Caco-2 (cell line): ENCODE measurements around the gene VPS13D. TPM values are rescaled to one million over a fixed set of nuclear protein-coding genes. Genes with fewer than 3 reads are reported as not detected.

Experiments
- BruUV-seq: library from RNA; stranded (reverse); fragments of 400-500 nt; replicated peaks from 2 replicates; lab custom pipeline; 2021; lab: Mats Ljungman, UMichigan
- CTCF ChIA-PET: fragments of 300-600 bp; sonication (Branson Sonifier 250); formaldehyde crosslinking; loops from one replicate; lab custom pipeline; 2022; ENCODE audit warnings: antibody characterized with exemption; lab: Charles Lee
- POLR2A ChIA-PET: fragments of 300-600 bp; sonication (Branson Sonifier 250); formaldehyde crosslinking; loops from one replicate; lab custom pipeline; 2022; ENCODE audit warnings: antibody characterized with exemption; lab: Charles Lee
- DNase-seq, 2 experiments: peaks; one replicate each; pipeline versions ENCODE4 v3.0.0 to v3.0.0-alpha.2; 2020 to 2022
- H3K27me3 ChIP-seq: replicated peaks from 2 replicates; pipeline ENCODE4 v1.6.0; 2011; ENCODE audit warnings: low read length; ENCODE audit not compliant: control insufficient read depth, insufficient read depth
- H3K36me3 ChIP-seq: 2 replicates; pipeline ENCODE4 v1.5.1; 2011; ENCODE audit warnings: low read length; ENCODE audit not compliant: control insufficient read depth, insufficient read depth
- H3K4me1 ChIP-seq: fragments of 250-450 bp; sonication (Bioruptor Pico); 2 replicates; pipeline ENCODE4 v1.5.1; 2020; ENCODE audit warnings: mild to moderate bottlenecking
- H3K4me3 ChIP-seq: 2 replicates; pipeline ENCODE4 v1.5.1; 2011; ENCODE audit warnings: low read depth, mild to moderate bottlenecking, control low read depth, low read length
- H3K9me3 ChIP-seq: fragments of 250-450 bp; sonication (Bioruptor Pico); 2 replicates; pipeline ENCODE4 v1.5.1; 2020; ENCODE audit warnings: mild to moderate bottlenecking, moderate library complexity
- H3K27ac Mint-ChIP-seq: one replicate; pipeline ENCODE4 v1.8.0; 2022; ENCODE audit warnings: mixed read lengths; ENCODE audit not compliant: unreplicated experiment
- H3K27me3 Mint-ChIP-seq: one replicate; pipeline ENCODE4 v1.8.0; 2022; ENCODE audit warnings: mixed read lengths; ENCODE audit not compliant: insufficient read depth, unreplicated experiment
- H3K36me3 Mint-ChIP-seq: one replicate; pipeline ENCODE4 v1.8.0; 2022; ENCODE audit warnings: mild to moderate bottlenecking, mixed read lengths; ENCODE audit not compliant: insufficient read depth, unreplicated experiment
- H3K4me1 Mint-ChIP-seq: one replicate; pipeline ENCODE4 v1.8.0; 2022; ENCODE audit warnings: low read depth, mixed read lengths; ENCODE audit not compliant: unreplicated experiment
- H3K4me3 Mint-ChIP-seq: one replicate; pipeline ENCODE4 v1.8.0; 2022; ENCODE audit warnings: mild to moderate bottlenecking, moderate library complexity, mixed read lengths; ENCODE audit not compliant: unreplicated experiment
- H3K9me3 Mint-ChIP-seq: one replicate; pipeline ENCODE4 v1.8.0; 2022; ENCODE audit warnings: mixed read lengths; ENCODE audit not compliant: unreplicated experiment
- intact Hi-C: fragments of 100-400 bp; cut with micrococcal nuclease; formaldehyde crosslinking; loops from one replicate; pipeline ENCODE4 v1.10.0; 2022; ENCODE audit not compliant: unreplicated experiment
- total RNA-seq: library from RNA; stranded (reverse); gene quantifications from 2 replicates; pipeline ENCODE4 v1.2.3, GENCODE V29; 2022
- TF ChIP-seq, protein P1 (sequence below), 2 experiments: fragments of 200-600 bp in 1 of 2; IDR thresholded peaks; 1 replicate in 1 of 2; 2 replicates in 1 of 2; pipeline versions ENCODE4 v1.5.1 to v1.8.0; 2011 to 2022; ENCODE audit warnings: antibody characterized with exemption in 1 of 2, control low read depth in 1 of 2, inconsistent platforms in 1 of 2, low read depth in 1 of 2, low read length in 1 of 2, mild to moderate bottlenecking in 1 of 2, moderate library complexity in 1 of 2; ENCODE audit not compliant: insufficient read depth in 1 of 2, severe bottlenecking in 1 of 2, unreplicated experiment in 1 of 2

The VPS13D gene
- total RNA-seq, 1 experiment from 2014 or later = 25.6 TPM

DNA sequence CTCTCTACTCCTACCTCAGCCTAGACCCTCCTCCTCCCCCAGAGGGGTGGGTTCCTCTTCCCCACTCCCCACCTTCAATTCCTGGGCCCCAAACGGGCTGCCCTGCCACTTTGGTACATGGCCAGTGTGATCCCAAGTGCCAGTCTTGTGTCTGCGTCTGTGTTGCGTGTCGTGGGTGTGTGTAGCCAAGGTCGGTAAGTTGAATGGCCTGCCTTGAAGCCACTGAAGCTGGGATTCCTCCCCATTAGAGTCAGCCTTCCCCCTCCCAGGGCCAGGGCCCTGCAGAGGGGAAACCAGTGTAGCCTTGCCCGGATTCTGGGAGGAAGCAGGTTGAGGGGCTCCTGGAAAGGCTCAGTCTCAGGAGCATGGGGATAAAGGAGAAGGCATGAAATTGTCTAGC, 21.6 kb upstream of the VPS13D start:
- intact Hi-C loops = no loop called here
- no peaks in the 10 kb centered on the region for H3K27me3 ChIP-seq
- CTCF ChIA-PET = interaction anchor here (0.6 to 6.0 kb wide), 3 partner anchors 10 to 260 kb away, joined by 3 to 29 read pairs (median 3); no protein-coding TSS in a partner anchor
- DNase-seq = no peak
- Mint-ChIP-seq H3K9me3 (no peaks in the 10 kb centered on the region), H3K4me1 (no peaks in the 10 kb centered on the region), H3K27me3 (peaks cover 2% of the 10 kb centered on the region), H3K4me3 (no peak overlapping the region), H3K36me3 (no peaks in the 10 kb centered on the region), H3K27ac (no peak overlapping the region)
- H3K36me3 ChIP-seq = no peaks in the 10 kb centered on the region
- no peak overlapping the region for H3K4me3 ChIP-seq
- no TSS peak for BruUV-seq
- POLR2A ChIA-PET = no interaction called here
- H3K9me3 ChIP-seq = no peaks in the 10 kb centered on the region
- H3K4me1 ChIP-seq = no peaks in the 10 kb centered on the region
- TF ChIP-seq, protein P1, sequence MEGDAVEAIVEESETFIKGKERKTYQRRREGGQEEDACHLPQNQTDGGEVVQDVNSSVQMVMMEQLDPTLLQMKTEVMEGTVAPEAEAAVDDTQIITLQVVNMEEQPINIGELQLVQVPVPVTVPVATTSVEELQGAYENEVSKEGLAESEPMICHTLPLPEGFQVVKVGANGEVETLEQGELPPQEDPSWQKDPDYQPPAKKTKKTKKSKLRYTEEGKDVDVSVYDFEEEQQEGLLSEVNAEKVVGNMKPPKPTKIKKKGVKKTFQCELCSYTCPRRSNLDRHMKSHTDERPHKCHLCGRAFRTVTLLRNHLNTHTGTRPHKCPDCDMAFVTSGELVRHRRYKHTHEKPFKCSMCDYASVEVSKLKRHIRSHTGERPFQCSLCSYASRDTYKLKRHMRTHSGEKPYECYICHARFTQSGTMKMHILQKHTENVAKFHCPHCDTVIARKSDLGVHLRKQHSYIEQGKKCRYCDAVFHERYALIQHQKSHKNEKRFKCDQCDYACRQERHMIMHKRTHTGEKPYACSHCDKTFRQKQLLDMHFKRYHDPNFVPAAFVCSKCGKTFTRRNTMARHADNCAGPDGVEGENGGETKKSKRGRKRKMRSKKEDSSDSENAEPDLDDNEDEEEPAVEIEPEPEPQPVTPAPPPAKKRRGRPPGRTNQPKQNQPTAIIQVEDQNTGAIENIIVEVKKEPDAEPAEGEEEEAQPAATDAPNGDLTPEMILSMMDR (IDR thresholded peaks at IDR 0.05; ENCODE audit: insufficient read depth in 1 of 2, low read depth in 1 of 2, low read length in 1 of 2, severe bottlenecking in 1 of 2, unreplicated experiment in 1 of 2) = no peak

DNA sequence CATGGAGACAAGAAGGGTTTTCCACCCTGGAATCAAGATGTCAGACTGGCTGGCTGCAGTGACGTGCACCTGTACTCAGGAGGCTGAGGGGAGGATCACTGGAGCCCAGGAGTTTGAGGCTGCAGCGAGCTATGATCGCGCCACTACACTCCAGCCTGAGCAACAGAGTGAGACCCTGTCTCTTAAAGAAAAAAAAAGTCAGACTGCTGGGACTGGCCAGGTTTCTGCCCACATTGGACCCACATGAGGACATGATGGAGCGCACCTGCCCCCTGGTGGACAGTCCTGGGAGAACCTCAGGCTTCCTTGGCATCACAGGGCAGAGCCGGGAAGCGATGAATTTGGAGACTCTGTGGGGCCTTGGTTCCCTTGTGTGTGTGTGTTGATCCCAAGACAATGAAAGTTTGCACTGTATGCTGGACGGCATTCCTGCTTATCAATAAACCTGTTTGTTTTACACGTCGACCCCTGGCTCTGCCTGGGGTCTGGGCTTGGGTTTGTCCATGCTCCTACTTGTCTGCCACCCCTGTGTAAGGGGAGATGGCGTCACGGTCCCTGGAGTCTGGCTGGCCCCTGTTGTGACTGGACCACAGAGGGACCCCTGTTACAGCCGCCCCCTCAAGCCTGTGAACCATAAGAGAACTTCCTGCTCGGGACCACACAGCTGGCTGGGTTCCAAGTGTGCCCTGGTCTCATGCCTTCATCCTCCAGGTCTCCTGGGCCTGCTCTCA, 20.9 kb upstream of the VPS13D start:
- TF ChIP-seq, protein P1 (IDR thresholded peaks at IDR 0.05; ENCODE audit: insufficient read depth in 1 of 2, low read depth in 1 of 2, low read length in 1 of 2, severe bottlenecking in 1 of 2, unreplicated experiment in 1 of 2) = peak; percentile 88 to 91
- no peaks in the 10 kb centered on the region for H3K27me3 ChIP-seq
- no peak overlapping the region for H3K27ac Mint-ChIP-seq
- H3K36me3 Mint-ChIP-seq = no peaks in the 10 kb centered on the region
- no peaks in the 10 kb centered on the region for H3K4me1 ChIP-seq
- peak; percentile 74 to 87 for DNase-seq
- ChIA-PET CTCF (interaction anchor here (0.6 to 6.0 kb wide), 4 partner anchors 10 to 261 kb away, joined by 3 to 29 read pairs (median 3); no protein-coding TSS in a partner anchor), POLR2A (no interaction called here)
- no peaks in the 10 kb centered on the region for H3K9me3 ChIP-seq
- intact Hi-C loops = loop anchor here (1.0 kb wide), 1 partner anchor 84 kb away; no protein-coding TSS in a partner anchor
- no TSS peak for BruUV-seq
- peaks cover 3% of the 10 kb centered on the region for H3K27me3 Mint-ChIP-seq
- no peak overlapping the region for H3K4me3 ChIP-seq
- H3K36me3 ChIP-seq = no peaks in the 10 kb centered on the region
- no peak overlapping the region for H3K4me3 Mint-ChIP-seq
- H3K4me1 Mint-ChIP-seq = no peaks in the 10 kb centered on the region
- H3K9me3 Mint-ChIP-seq = no peaks in the 10 kb centered on the region

GRCh38 chr1:12209495-12209832, 20.4 kb upstream of the VPS13D start:
- POLR2A ChIA-PET = no interaction called here
- no peaks in the 10 kb centered on the region for H3K4me1 ChIP-seq
- peaks cover 6% of the 10 kb centered on the region for H3K27me3 Mint-ChIP-seq
- no peak overlapping the region for H3K4me3 ChIP-seq
- no peak for DNase-seq
- H3K4me3 Mint-ChIP-seq = no peak overlapping the region
- no peaks in the 10 kb centered on the region for H3K36me3 ChIP-seq
- no peak overlapping the region for H3K27ac Mint-ChIP-seq
- no TSS peak for BruUV-seq
- no peaks in the 10 kb centered on the region for H3K27me3 ChIP-seq
- no peaks in the 10 kb centered on the region for H3K9me3 Mint-ChIP-seq
- intact Hi-C loops = loop anchor here (1.0 kb wide), 1 partner anchor 84 kb away; no protein-coding TSS in a partner anchor
- TF ChIP-seq, protein P1 (IDR thresholded peaks at IDR 0.05; ENCODE audit: insufficient read depth in 1 of 2, low read depth in 1 of 2, low read length in 1 of 2, severe bottlenecking in 1 of 2, unreplicated experiment in 1 of 2) = no peak
- no peaks in the 10 kb centered on the region for H3K36me3 Mint-ChIP-seq
- no peaks in the 10 kb centered on the region for H3K4me1 Mint-ChIP-seq
- no peaks in the 10 kb centered on the region for H3K9me3 ChIP-seq
- CTCF ChIA-PET = interaction anchor here (1.2 to 6.0 kb wide), 2 partner anchors 85 to 87 kb away, joined by 3 to 29 read pairs; no protein-coding TSS in a partner anchor
